Lung microvascular endothelial cell (primary cell): Measurements from ENCODE around the gene CSTF3. TPM values are rescaled to one million over a fixed set of nuclear protein-coding genes. Genes with fewer than 3 reads are reported as not detected.
"Not testable (repeated sequence)": the region's sequence is repeated elsewhere in the genome, so short reads cannot be mapped to it uniquely, and the experiment has no call there.

Experiments used
- DNase-seq, 2 donors: peaks; one replicate each; pipeline versions ENCODE4 v3.0.0 to v3.0.0-alpha.2; 2010; ENCODE audit warnings: low read depth in 2 of 2
- total RNA-seq: library from RNA; depleted of rRNA; stranded (reverse); fragments of >200 nt; gene quantifications from 2 replicates; pipeline ENCODE4 v1.2.1, GENCODE V29; 2014

CSTF3 gene
- total RNA-seq, 1 donor from 2014 or later, result 14.3 TPM

DNA sequence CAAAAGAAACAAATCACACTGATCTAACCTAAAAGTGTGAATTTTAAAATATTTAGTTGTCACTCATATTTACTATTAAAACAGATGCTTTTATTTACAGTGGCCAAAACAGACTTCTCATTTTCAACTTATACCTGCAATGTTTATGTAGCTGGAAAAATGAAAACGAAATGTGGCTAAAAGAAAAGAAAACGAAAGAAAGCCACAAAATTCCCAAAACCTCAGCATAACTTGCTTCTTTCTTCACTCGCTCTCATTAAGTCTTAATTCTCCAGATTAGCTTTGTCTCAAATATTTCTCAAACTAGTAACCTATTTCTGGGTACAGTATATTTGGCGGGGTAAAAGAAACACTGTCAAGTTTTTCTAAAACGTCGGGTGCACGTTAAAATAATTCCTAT is 693 bp downstream of the CSTF3 start:
- DNase-seq, result no peak

GRCh38 chr11:33160136-33160535 is 1.1 kb downstream of the CSTF3 start:
- peak; percentile 66 to 72 for DNase-seq

- DNase-seq, result not testable (repeated sequence)
Measured at GRCh38 chr11:33159378-33159867, 1.9 kb downstream of the CSTF3 start.

GRCh38 chr11:33158596-33159275 is 2.5 kb downstream of the CSTF3 start:
- DNase-seq, result no peak

- DNase-seq, result peak; percentile 20 to 36
Measured at GRCh38 chr11:33157103-33158027, 3.9 kb downstream of the CSTF3 start.

DNA sequence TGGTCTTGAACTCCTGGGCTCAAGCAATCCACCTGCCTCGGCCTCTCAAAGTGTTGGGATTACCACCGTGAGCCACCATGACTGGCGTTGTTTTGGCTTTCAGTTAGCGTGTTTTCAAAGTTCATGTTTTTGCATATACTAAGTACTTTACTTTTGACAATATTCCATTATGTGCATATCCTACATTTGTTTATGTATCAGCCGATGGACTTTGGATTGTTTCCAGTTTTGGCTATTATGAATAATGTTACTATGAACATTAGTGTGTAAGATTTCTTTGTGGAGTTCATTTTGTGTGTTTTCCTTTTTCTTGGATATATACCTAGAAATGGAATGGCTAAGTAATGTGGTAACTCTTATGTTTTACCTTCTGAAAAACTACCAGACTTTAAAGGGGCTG is 9.9 kb downstream of the CSTF3 start:
- peak; percentile 23 to 64 for DNase-seq

DNA sequence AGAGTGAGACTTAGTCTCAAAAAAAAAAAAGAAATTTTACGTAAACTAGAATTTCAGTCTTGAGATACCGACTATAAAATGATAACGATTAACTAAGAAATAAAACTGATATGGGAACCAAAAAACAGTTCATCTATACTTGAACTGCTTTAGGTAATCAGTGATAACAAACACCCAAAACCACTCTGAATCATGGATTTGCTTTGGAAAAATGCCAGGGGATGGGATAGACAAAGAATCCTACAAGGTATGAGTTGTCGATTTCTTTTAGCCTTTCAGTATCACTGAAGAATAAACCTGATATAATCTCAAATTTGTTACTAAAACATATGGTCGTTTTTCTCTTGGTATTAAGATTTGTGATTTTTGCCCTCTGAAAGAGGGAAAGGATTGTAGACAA is 13.7 kb downstream of the CSTF3 start:
- peak in 1 of 2 donors; percentile 17 for DNase-seq

- no peak for DNase-seq
Measured at GRCh38 chr11:33135768-33136443, 25.4 kb downstream of the CSTF3 start.

DNA sequence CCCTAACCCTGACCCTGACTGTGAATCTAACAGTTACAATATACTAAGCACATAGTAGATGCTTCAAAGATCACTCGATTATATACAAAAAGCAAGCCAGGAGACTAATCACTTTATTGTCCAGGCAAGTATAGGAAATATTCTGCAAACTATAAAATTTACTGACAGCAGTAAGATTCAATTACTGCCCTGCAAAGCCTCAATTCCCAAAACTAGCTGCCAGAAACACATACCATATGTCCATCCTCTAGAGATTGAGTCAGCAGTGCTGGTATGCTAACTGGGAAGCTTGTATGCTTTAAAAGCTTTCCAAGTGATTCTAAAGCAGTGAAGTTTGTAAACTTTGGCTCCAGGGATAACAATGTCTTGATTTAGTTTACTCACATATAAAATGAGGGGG is 26.1 kb downstream of the CSTF3 start:
- peak in 1 of 2 donors; percentile 31 for DNase-seq

DNA sequence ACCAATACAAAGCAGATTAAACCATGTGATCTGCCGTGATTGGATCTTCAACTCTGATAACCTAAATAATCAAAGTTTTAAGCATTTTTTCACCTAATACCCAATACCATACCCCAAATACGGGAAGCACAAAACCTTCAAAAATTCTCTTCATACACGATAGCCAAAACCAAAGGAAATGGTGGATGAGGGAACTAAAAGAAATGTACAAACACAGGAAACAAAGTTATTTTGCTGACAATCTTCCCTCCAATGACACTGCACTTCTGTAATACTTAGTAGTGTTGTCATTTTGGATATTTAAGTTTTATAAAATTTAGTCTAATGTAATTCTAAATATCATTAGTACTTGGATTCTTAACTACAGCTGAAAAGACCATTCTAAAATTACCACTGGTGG is 27.0 kb downstream of the CSTF3 start:
- DNase-seq, result peak; percentile 22 to 29

- DNase-seq, result no peak
Measured at GRCh38 chr11:33133761-33134160, 27.5 kb downstream of the CSTF3 start.

DNA sequence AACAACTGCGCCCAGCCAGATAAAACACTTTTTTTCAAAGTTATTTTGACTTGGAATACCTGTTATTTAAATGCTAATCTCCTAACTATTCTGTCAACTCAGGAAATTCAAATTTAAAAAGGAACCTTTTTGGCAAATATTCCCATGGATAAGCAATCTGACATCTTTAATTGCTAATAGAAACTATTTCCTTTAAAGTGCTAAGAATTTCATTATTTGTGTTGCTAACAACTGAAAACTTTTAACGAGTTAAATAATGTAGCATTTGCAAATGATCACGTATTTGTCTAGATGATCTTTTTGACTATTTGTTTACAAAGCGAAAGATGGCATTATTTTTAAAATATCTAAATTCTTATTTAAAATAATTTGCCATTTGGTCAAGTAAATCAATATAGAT is 28.8 kb downstream of the CSTF3 start:
- no peak for DNase-seq

- DNase-seq, result no peak
Measured at GRCh38 chr11:33128739-33129138, 32.5 kb downstream of the CSTF3 start.

- DNase-seq, result no peak
Measured at GRCh38 chr11:33125611-33126010, 35.7 kb downstream of the CSTF3 start.

DNA sequence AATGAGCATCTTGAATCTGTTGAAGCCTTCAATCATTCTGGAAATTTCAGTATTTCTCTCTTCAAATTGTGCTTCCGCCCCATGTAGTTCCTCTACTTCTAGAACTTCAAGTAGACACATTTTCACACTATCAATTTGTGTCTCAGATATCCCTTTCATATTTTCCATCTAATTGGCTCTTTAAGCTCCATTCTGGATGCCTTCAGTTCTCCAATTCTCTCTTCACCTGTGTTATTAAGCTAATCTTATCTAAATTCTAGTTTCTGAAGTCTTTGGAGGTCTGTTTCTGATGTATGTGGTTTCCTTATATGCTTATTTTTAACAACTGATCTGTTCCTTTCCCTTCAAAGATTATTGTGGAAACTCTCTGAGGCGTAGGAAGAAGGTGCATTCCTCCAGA is 36.3 kb downstream of the CSTF3 start:
- DNase-seq, result no peak

GRCh38 chr11:33122696-33123095 is 38.6 kb downstream of the CSTF3 start:
- not testable (repeated sequence) for DNase-seq

GRCh38 chr11:33116535-33116934 is 44.7 kb downstream of the CSTF3 start:
- no peak for DNase-seq

DNA sequence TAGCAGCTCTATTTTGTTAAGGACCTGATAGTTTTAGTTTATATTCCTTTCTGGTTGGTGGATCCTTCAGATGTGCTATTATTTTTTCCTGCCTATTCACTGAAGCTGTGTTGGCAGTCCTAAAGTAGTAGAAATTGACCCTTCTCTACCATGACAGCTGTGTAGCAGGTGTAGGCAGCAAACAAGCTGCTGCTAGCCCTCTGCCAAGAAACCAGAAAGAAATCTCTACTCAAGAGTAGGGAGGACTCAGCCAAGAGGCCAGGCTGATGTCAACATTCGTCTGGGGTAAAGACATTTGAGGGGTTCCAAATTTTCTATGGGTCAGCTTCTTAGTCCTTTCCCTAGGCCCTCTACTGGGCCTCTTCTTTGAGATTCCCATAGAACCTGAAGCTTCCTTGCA is 51.2 kb downstream of the CSTF3 start:
- no peak for DNase-seq

- no peak for DNase-seq
Measured at GRCh38 chr11:33109294-33109895, 51.9 kb downstream of the CSTF3 start.

DNA sequence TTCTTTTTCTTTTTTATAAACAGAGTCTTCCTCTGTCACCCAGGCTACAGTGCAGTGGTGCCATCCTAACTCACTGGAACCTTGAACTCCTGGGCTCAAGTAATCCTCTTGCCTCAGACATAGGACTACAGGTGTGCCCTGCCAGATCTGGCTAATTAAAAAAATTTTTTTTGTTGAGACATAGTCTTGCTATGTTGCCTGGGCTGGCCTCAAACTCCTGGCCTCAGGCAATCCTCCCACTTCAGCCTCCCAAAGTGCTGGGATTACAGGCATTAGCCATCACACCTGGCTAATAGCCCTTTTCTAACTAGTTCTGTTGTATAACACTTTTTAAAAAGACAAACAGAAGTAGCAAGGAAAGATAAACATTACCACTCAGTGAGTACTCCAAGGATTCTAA is 57.4 kb downstream of the CSTF3 start:
- no peak for DNase-seq

GRCh38 chr11:33094157-33094556 is 67.1 kb downstream of the CSTF3 start:
- no peak for DNase-seq

DNA sequence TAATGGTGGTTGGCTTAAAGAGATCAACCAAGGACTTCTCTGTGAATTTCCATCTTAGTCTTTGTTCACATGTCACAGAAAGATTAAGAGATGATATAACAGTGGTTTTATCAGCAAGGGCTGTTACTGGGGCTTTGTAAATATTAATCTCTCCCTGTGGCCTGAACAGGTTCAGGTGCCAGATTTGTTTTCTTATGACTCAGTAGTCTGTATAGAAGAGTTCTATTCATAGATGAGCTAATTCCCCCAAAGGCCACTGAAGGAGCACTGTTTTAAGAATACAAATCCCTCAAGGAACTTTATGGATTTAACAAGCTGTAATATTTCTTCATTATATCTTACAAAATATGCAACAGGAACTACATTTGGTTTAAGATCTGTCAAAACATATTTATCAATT is 71.5 kb downstream of the CSTF3 start:
- peak in 1 of 2 donors; percentile 9 for DNase-seq
